ENCODE measurements around the gene NUDT3. TPM values are rescaled to one million over a fixed set of nuclear protein-coding genes. Genes with fewer than 3 reads are reported as not detected.

Gene NUDT3
- total and polyA plus RNA-seq, 3 experiments from 2014 or later: 9.7 to 16.8 (median 16.6) TPM

GRCh38 chr6:34312259-34312658 is 80.2 kb downstream of the NUDT3 start:
- Histone ChIP-seq H3K27ac (ENCODE audit: low read depth, low read length) (no peak overlapping the region), H3K27me3 (ENCODE audit: insufficient read depth, low read length, poor library complexity, severe bottlenecking) (no peaks in the 10 kb centered on the region), H3K9me3 (ENCODE audit: low read length) (no peaks in the 10 kb centered on the region), H3K4me1 (ENCODE audit: insufficient read depth, low read length) (peaks cover 22% of the 10 kb centered on the region), H3K36me3 (ENCODE audit: insufficient read depth, low read length) (no peaks in the 10 kb centered on the region), H3K4me3 (ENCODE audit: low read length) (no peak overlapping the region)
- CTCF ChIA-PET: no interaction called here
- no peak overlapping the region for H3K27ac Mint-ChIP-seq
- POLR2A ChIA-PET: interaction anchor here (0.6 kb wide), 2 partner anchors 102 to 296 kb away, joined by 3 read pairs; no protein-coding TSS in a partner anchor
- H3K9me3 Mint-ChIP-seq: no peaks in the 10 kb centered on the region
- H3K4me1 Mint-ChIP-seq: peaks cover 37 to 48% (median 41%) of the 10 kb centered on the region in 3 donors
- no peak overlapping the region for H3K4me3 Mint-ChIP-seq
- H3K36me3 Mint-ChIP-seq: peaks cover 0 to 6% (median 3%) of the 10 kb centered on the region in 3 donors
- no peak for DNase-seq
- no peaks in the 10 kb centered on the region for H3K27me3 Mint-ChIP-seq

GRCh38 chr6:34310817-34311216 is 81.7 kb downstream of the NUDT3 start:
- Histone ChIP-seq H3K36me3 (ENCODE audit: insufficient read depth, low read length) (no peaks in the 10 kb centered on the region), H3K27ac (ENCODE audit: low read depth, low read length) (no peak overlapping the region), H3K27me3 (ENCODE audit: insufficient read depth, low read length, poor library complexity, severe bottlenecking) (no peaks in the 10 kb centered on the region), H3K4me3 (ENCODE audit: low read length) (no peak overlapping the region), H3K4me1 (ENCODE audit: insufficient read depth, low read length) (peaks cover 10% of the 10 kb centered on the region), H3K9me3 (ENCODE audit: low read length) (no peaks in the 10 kb centered on the region)
- Mint-ChIP-seq H3K4me3 (no peak overlapping the region), H3K27me3 (no peaks in the 10 kb centered on the region), H3K4me1 (peaks cover 23 to 34% (median 27%) of the 10 kb centered on the region in 3 donors), H3K9me3 (no peaks in the 10 kb centered on the region), H3K36me3 (peaks cover 0 to 6% (median 3%) of the 10 kb centered on the region in 3 donors), H3K27ac (no peak overlapping the region)
- CTCF ChIA-PET: no interaction called here
- POLR2A ChIA-PET: no interaction called here
- no peak for DNase-seq

- Mint-ChIP-seq H3K36me3 (peaks cover 0 to 6% (median 3%) of the 10 kb centered on the region in 3 donors), H3K4me3 (no peak overlapping the region), H3K27me3 (no peaks in the 10 kb centered on the region), H3K9me3 (no peaks in the 10 kb centered on the region), H3K4me1 (peaks cover 10 to 22% (median 18%) of the 10 kb centered on the region in 3 donors), H3K27ac (no peak overlapping the region)
- ChIA-PET CTCF (no interaction called here), POLR2A (no interaction called here)
- Histone ChIP-seq H3K36me3 (ENCODE audit: insufficient read depth, low read length) (no peaks in the 10 kb centered on the region), H3K4me1 (ENCODE audit: insufficient read depth, low read length) (no peaks in the 10 kb centered on the region), H3K4me3 (ENCODE audit: low read length) (no peak overlapping the region), H3K27me3 (ENCODE audit: insufficient read depth, low read length, poor library complexity, severe bottlenecking) (no peaks in the 10 kb centered on the region), H3K9me3 (ENCODE audit: low read length) (no peaks in the 10 kb centered on the region), H3K27ac (ENCODE audit: low read depth, low read length) (no peak overlapping the region)
- no peak for DNase-seq
These were observed 84.0 kb downstream of the NUDT3 start for GRCh38 chr6:34308483-34308882.

- peak overlapping the region; percentile 45 for H3K27ac ChIP-seq (ENCODE audit: low read depth, low read length)
- H3K27me3 ChIP-seq (ENCODE audit: insufficient read depth, low read length, poor library complexity, severe bottlenecking): no peaks in the 10 kb centered on the region
- H3K9me3 ChIP-seq (ENCODE audit: low read length): no peaks in the 10 kb centered on the region
- ChIA-PET POLR2A (no interaction called here), CTCF (no interaction called here)
- Mint-ChIP-seq H3K27me3 (no peaks in the 10 kb centered on the region), H3K27ac (no peak overlapping the region), H3K36me3 (peaks cover 0 to 4% (median 4%) of the 10 kb centered on the region in 3 donors), H3K4me1 (peaks cover 10 to 17% (median 16%) of the 10 kb centered on the region in 3 donors), H3K9me3 (no peaks in the 10 kb centered on the region), H3K4me3 (no peak overlapping the region)
- no peaks in the 10 kb centered on the region for H3K4me1 ChIP-seq (ENCODE audit: insufficient read depth, low read length)
- peaks cover 4% of the 10 kb centered on the region for H3K36me3 ChIP-seq (ENCODE audit: insufficient read depth, low read length)
- no peak overlapping the region for H3K4me3 ChIP-seq (ENCODE audit: low read length)
- no peak for DNase-seq
These were observed 86.3 kb downstream of the NUDT3 start for GRCh38 chr6:34305982-34306708.

GRCh38 chr6:34305497-34305896 is 87.0 kb downstream of the NUDT3 start:
- CTCF ChIA-PET: no interaction called here
- POLR2A ChIA-PET: interaction anchor here (0.6 kb wide), 1 partner anchor 41 kb away, joined by 3 read pairs; no protein-coding TSS in a partner anchor
- peaks cover 0 to 4% (median 4%) of the 10 kb centered on the region in 3 donors for H3K36me3 Mint-ChIP-seq

GRCh38 chr6:34304164-34304563 is 88.3 kb downstream of the NUDT3 start:
- Histone ChIP-seq H3K4me1 (ENCODE audit: insufficient read depth, low read length) (no peaks in the 10 kb centered on the region), H3K9me3 (ENCODE audit: low read length) (no peaks in the 10 kb centered on the region), H3K36me3 (ENCODE audit: insufficient read depth, low read length) (peaks cover 5% of the 10 kb centered on the region), H3K27me3 (ENCODE audit: insufficient read depth, low read length, poor library complexity, severe bottlenecking) (no peaks in the 10 kb centered on the region), H3K27ac (ENCODE audit: low read depth, low read length) (no peak overlapping the region), H3K4me3 (ENCODE audit: low read length) (no peak overlapping the region)
- Mint-ChIP-seq H3K9me3 (no peaks in the 10 kb centered on the region), H3K36me3 (peaks cover 0 to 6% (median 4%) of the 10 kb centered on the region in 3 donors), H3K4me1 (peaks cover 7 to 8% (median 8%) of the 10 kb centered on the region in 3 donors), H3K27ac (peak overlapping the region in 1 of 8 donors; percentile 50), H3K27me3 (no peaks in the 10 kb centered on the region), H3K4me3 (no peak overlapping the region)
- no peak for DNase-seq
- ChIA-PET CTCF (no interaction called here), POLR2A (no interaction called here)

More at GRCh38 chr6:34305497-34305896, 87.0 kb downstream of the NUDT3 start:
- Mint-ChIP-seq H3K27ac (no peak overlapping the region), H3K4me3 (no peak overlapping the region), H3K4me1 (peaks cover 10 to 13% (median 13%) of the 10 kb centered on the region in 3 donors), H3K9me3 (no peaks in the 10 kb centered on the region), H3K27me3 (no peaks in the 10 kb centered on the region)
- Histone ChIP-seq H3K27ac (ENCODE audit: low read depth, low read length) (no peak overlapping the region), H3K36me3 (ENCODE audit: insufficient read depth, low read length) (peaks cover 5% of the 10 kb centered on the region), H3K27me3 (ENCODE audit: insufficient read depth, low read length, poor library complexity, severe bottlenecking) (no peaks in the 10 kb centered on the region), H3K4me1 (ENCODE audit: insufficient read depth, low read length) (no peaks in the 10 kb centered on the region), H3K9me3 (ENCODE audit: low read length) (no peaks in the 10 kb centered on the region), H3K4me3 (ENCODE audit: low read length) (no peak overlapping the region)
- DNase-seq: no peak

- peaks cover 0 to 6% (median 0%) of the 10 kb centered on the region in 3 donors for H3K36me3 Mint-ChIP-seq
These were observed 89.5 kb downstream of the NUDT3 start for GRCh38 chr6:34302929-34303328.

GRCh38 chr6:34301408-34301807 is 91.1 kb downstream of the NUDT3 start:
- Mint-ChIP-seq H3K27ac (peak overlapping the region in 1 of 8 donors; percentile 72), H3K27me3 (no peaks in the 10 kb centered on the region), H3K9me3 (no peaks in the 10 kb centered on the region), H3K36me3 (peaks cover 0 to 6% (median 0%) of the 10 kb centered on the region in 3 donors), H3K4me1 (peaks cover 3 to 7% (median 4%) of the 10 kb centered on the region in 3 donors), H3K4me3 (no peak overlapping the region)
- Histone ChIP-seq H3K9me3 (ENCODE audit: low read length) (no peaks in the 10 kb centered on the region), H3K4me3 (ENCODE audit: low read length) (no peak overlapping the region), H3K36me3 (ENCODE audit: insufficient read depth, low read length) (peaks cover 5% of the 10 kb centered on the region), H3K27me3 (ENCODE audit: insufficient read depth, low read length, poor library complexity, severe bottlenecking) (no peaks in the 10 kb centered on the region), H3K27ac (ENCODE audit: low read depth, low read length) (no peak overlapping the region), H3K4me1 (ENCODE audit: insufficient read depth, low read length) (no peaks in the 10 kb centered on the region)
- ChIA-PET POLR2A (no interaction called here), CTCF (interaction anchor here (1.4 kb wide), 1 partner anchor 11 kb away, joined by 4 read pairs; no protein-coding TSS in a partner anchor)
- DNase-seq: no peak

More at GRCh38 chr6:34302929-34303328, 89.5 kb downstream of the NUDT3 start:
- peaks cover 0 to 3% (median 3%) of the 10 kb centered on the region in 3 donors for H3K4me1 Mint-ChIP-seq
- H3K4me3 Mint-ChIP-seq: no peak overlapping the region
- DNase-seq: no peak
- Histone ChIP-seq H3K27me3 (ENCODE audit: insufficient read depth, low read length, poor library complexity, severe bottlenecking) (no peaks in the 10 kb centered on the region), H3K27ac (ENCODE audit: low read depth, low read length) (no peak overlapping the region), H3K36me3 (ENCODE audit: insufficient read depth, low read length) (peaks cover 5% of the 10 kb centered on the region), H3K9me3 (ENCODE audit: low read length) (no peaks in the 10 kb centered on the region), H3K4me1 (ENCODE audit: insufficient read depth, low read length) (no peaks in the 10 kb centered on the region), H3K4me3 (ENCODE audit: low read length) (no peak overlapping the region)
- H3K27ac Mint-ChIP-seq: peak overlapping the region in 1 of 8 donors; percentile 54
- ChIA-PET POLR2A (no interaction called here), CTCF (no interaction called here)
- no peaks in the 10 kb centered on the region for H3K9me3 Mint-ChIP-seq
- no peaks in the 10 kb centered on the region for H3K27me3 Mint-ChIP-seq
